PC-9 (cell line): ENCODE measurements around the gene NKAIN2.

ENCODE experiments used
- EZH2 ChIP-seq: fragments of 200-600 bp; sonication (generic); IDR thresholded peaks from 2 replicates; pipeline ENCODE4 v1.8.0; 2017; ENCODE audit warnings: antibody characterized with exemption, low read depth
- TF ChIP-seq, protein P1 (sequence below): fragments of 200-600 bp; sonication (generic); conservative IDR thresholded peaks from 2 replicates; pipeline ENCODE4 v1.6.1; 2017; ENCODE audit warnings: mixed run types, antibody characterized with exemption, mild to moderate bottlenecking, moderate library complexity

- TF ChIP-seq, protein P1, sequence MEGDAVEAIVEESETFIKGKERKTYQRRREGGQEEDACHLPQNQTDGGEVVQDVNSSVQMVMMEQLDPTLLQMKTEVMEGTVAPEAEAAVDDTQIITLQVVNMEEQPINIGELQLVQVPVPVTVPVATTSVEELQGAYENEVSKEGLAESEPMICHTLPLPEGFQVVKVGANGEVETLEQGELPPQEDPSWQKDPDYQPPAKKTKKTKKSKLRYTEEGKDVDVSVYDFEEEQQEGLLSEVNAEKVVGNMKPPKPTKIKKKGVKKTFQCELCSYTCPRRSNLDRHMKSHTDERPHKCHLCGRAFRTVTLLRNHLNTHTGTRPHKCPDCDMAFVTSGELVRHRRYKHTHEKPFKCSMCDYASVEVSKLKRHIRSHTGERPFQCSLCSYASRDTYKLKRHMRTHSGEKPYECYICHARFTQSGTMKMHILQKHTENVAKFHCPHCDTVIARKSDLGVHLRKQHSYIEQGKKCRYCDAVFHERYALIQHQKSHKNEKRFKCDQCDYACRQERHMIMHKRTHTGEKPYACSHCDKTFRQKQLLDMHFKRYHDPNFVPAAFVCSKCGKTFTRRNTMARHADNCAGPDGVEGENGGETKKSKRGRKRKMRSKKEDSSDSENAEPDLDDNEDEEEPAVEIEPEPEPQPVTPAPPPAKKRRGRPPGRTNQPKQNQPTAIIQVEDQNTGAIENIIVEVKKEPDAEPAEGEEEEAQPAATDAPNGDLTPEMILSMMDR, result no peak
- TF ChIP-seq EZH2, result no peak
Measured at GRCh38 chr6:124557873-124558272, 754.2 kb downstream of the NKAIN2 start.
